NCI-H526 treated with DMSO at 0.1 percent for 48 hours (cell line): ENCODE results near the gene DDX39B.
A peak's percentile ranks its signal among the peaks of the same experiment; 100 is the strongest.
"Not testable (repeated sequence)": the region's sequence is repeated elsewhere in the genome, so short reads cannot be mapped to it uniquely, and the experiment has no call there.

Source experiments
- DNase-seq: peaks from one replicate; lab custom pipeline; 2025; lab: John Stamatoyannopoulos, UW

The DDX39B gene

DNA sequence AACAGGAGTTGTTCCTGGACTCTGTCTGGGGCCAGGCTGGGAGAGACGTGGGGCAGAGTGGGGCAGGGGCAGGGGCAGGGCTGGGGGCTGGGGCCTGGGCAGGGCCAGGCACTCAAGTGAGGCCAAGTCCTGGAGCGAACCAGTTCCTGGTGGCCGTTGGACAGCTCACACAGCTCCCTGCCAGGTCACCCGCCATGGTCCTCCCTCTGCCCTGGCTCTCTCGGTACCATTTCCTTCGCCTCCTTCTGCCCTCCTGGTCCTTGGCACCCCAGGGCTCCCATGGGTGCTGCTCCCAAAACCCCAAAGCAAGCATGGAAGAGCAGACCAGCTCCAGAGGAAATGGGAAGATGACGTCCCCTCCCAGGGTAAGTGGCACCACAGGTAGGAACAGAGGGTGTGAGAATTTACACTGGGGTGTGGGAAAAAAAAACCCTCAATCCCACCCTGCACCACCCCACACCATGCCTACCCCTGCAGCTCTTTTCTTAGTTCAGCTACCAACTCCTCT, 12.9 kb downstream of the DDX39B start, which contains the start of gene MCCD1:
TSS of gene MCCD1 (plus strand) at position 142 of the 508 bp plus-strand sequence. CDS start at position 195, 53 bp downstream.
- DNase-seq, result no peak

GRCh38 chr6:31528307-31528777, 13.5 kb downstream of the DDX39B start:
- no peak for DNase-seq

GRCh38 chr6:31525932-31526591, 15.7 kb downstream of the DDX39B start:
- no peak for DNase-seq

- no peak for DNase-seq
These were observed 16.3 kb downstream of the DDX39B start for GRCh38 chr6:31525553-31525931.

GRCh38 chr6:31521835-31522234, 20.0 kb downstream of the DDX39B start:
- DNase-seq, result no peak

- no peak for DNase-seq
These were observed 28.2 kb downstream of the DDX39B start for GRCh38 chr6:31513456-31514165.

DNA sequence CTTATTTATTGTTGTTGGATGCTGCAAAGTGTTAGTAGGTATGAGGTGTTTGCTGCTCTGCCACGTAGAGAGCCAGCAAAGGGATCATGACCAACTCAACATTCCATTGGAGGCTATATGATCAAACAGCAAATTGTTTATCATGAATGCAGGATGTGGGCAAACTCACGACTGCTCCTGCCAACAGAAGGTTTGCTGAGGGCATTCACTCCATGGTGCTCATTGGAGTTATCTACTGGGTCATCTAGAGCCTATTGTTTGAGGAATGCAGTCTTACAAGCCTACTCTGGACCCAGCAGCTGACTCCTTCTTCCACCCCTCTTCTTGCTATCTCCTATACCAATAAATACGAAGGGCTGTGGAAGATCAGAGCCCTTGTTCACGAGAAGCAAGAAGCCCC, 31.8 kb downstream of the DDX39B start:
- no peak for DNase-seq

GRCh38 chr6:31509036-31509435, 32.8 kb downstream of the DDX39B start:
- not testable (repeated sequence) for DNase-seq

DNA sequence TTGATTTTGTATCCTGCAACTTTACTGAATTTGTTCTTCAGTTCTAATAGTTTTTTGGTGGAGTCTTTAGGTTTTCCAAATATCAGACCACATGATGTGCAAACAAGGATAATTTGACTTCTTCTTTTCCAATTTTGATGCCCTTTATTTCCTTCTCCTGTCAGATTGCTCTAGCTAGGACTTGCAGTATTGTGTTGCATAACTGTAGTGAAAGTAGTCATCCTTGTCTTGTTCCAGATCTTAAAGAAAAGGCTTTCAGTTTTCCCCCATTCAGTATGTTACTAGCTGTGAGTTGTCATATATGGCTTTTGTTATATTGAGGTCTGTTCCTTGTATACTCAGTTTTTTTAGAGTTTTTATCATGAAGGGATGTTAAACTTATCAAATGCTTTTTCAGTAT, 39.2 kb downstream of the DDX39B start:
- DNase-seq, result no peak

GRCh38 chr6:31499648-31500047, 42.2 kb downstream of the DDX39B start:
- DNase-seq, result not testable (repeated sequence)

DNA sequence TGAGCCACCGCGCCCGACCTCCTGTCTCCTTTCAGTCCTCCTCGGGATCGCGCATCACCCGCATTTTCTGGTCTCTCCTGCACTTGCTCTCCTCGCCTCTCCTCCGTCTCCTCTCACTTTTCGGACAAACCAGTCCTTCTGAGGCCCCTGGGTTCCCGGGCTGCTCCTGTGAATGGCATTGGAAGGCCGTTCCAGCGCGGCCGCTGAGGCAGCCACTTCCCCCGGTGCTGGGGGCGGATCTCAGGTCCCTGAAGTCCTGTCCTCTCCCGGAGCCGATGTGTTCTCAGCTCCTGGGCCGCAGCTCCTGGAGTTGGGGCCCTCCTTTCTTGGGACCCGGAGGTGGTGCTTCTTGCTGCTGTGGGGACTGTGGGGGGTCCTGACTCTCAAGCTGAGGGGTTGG, 43.1 kb downstream of the DDX39B start:
- no peak for DNase-seq

DNA sequence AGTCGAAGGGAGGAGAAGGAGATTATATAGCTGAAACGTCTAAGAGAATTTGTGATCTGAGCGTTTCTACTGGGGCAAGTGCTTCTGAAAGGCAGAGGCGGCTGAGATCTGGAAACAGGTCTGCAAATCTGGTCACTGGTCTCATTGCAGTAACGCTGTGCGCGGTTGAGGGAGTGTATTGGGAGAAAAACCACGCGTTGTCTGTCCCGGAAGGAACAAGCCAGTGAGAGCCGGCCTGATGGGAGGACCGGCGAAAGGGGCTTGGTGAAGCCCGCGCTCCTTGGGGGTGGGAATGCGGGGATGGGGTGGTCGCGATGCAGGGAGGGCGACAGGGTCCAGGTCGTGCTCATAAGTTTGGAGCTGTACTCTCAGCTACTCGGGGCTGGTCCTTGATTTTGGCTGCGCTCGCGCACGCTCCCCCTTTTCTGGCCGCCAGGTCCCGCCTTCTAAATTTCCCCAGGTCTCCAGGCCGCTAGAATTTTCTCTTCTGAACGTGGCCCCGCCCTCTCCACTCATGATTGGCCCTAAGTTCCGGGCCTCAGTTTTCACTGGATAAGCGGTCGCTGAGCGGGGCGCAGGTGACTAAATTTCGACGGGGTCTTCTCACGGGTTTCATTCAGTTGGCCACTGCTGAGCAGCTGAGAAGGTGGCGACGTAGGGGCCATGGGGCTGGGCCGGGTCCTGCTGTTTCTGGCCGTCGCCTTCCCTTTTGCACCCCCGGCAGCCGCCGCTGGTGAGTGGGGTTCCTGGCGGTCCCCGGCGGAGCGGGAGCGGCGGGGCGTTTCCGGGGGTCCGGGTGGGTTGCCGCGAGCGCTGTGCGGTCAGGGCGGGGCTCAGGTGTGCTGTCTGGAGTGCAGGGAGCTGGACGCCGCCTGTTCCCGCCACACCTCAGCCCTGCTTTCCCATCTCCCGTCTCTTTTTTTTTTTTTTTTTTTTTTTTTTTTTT, 44.0 kb downstream of the DDX39B start, which contains the start of gene MICB:
TSS of gene MICB (plus strand) at position 615 of the 946 bp plus-strand sequence. CDS start at position 664, 49 bp downstream.
- DNase-seq, result peak; percentile 69

DNA sequence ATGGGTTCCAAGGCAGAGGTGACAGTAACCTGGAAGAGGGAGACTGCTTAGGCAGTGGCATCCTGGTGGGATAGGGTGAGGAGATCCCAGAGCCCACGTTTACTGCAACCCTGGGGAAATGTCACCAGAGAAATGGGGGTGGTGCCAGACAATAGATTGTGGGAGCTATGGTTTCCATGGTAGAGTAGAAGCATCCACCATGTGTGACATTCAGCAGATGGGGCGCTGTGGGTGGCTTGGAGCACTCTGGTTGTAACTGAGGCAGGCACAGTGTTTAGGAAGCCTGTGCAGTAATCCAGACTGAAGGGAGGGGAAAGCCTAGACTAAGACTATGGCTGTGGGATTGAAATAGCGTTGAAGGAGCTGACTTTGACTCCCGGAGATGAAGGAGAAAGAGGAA, 45.0 kb downstream of the DDX39B start:
- DNase-seq, result not testable (repeated sequence)

- no peak for DNase-seq
These were observed 46.2 kb downstream of the DDX39B start for GRCh38 chr6:31495580-31495979.

- DNase-seq, result peak; percentile 46
These were observed 47.7 kb downstream of the DDX39B start for GRCh38 chr6:31493875-31494694.

DNA sequence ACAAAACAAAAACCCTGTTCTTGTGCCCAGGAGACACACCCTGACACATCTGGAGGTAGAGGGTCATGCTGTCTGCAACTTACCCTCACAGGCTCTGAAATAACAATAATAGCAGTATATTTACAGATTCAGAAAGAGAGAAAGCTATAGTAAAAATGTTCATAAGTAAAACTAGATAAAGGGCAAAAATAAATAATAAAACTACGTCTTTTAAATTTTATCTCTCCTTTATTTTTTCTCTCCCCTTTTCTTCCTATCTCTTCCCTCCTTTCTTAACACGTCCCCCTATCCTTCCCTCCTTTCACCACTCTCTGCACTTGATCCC, 48.3 kb downstream of the DDX39B start:
- not testable (repeated sequence) for DNase-seq

DNA sequence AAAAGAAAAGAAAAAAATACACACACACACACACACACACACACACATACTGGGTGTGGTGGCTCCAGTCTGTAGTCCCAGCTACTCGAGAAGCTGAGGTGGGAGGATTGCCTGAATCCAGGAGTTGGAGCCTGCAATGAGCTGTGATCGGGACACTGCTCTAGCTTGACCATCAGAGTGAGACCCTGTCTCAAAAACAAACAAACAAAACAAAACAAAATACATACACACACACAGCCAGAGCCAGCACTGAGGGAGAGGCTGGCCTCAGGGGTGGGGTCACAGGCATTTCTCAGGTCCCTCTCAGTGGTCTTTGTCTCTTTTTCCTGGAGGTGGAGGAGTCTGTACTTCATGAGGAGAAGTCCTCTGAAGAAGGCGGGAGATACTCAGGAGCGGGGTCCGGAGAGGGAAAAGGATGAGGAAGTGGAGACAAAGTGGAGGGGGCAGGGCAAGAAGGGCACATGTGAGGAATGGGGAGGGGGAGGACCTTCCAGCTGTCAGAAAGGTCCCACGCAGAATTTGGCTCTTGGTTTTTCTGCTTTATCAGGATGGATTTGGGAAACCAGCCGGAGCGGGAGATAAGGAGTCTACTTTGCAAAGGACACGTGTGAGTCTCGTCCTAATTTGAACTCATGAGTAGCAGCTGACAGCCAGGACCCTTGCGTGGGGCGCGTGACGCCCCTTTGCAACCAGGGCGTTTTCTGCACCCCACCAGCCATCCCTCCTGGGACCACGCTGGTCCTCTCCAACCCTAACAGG, 51.5 kb downstream of the DDX39B start:
- no peak for DNase-seq

DNA sequence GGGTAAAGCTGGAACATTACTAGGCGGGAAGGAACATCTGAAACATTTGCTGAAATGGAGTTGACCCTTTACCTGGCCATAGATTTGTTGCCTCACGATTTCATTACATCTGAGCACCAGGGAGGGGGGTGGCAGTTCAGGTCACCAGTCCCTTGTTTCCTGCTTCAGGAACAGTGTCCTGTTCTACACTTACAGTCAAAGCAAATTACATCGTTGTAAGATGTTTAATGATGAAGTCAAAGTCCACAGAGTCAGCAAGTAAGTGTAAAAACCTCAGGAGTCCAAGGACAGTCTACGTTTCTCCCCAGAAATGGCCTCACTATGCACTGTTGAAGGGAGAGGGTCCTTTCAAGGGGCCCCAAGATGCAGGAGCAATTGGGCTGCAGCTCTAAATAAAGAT, 52.7 kb downstream of the DDX39B start:
- DNase-seq, result no peak

- not testable (repeated sequence) for DNase-seq
These were observed 54.1 kb downstream of the DDX39B start for GRCh38 chr6:31487674-31488073.

- not testable (repeated sequence) for DNase-seq
These were observed 55.6 kb downstream of the DDX39B start for GRCh38 chr6:31486065-31486837.
